Heart left ventricle (tissue), 16 donors: ENCODE measurements around the gene ASZ1. TPM values are rescaled to one million over a fixed set of nuclear protein-coding genes. Genes with fewer than 3 reads are reported as not detected.

Experiments used
- ATAC-seq, 4 donors: fragments of 200-7000 bp; cut with Tn5 transposase; one replicate each; pipeline ENCODE4 v1.9.1; 2020 to 2022; ENCODE audit warnings: moderate library complexity in 4 of 4, mild to moderate bottlenecking in 3 of 4, moderate number of reproducible peaks in 1 of 4
- DNase-seq, 5 donors: peaks; one replicate each; pipeline ENCODE4 v3.0.0-alpha.2; 2020
- H3K27ac ChIP-seq, 12 donors: fragments of 200-600 bp; sonication (generic) in 4 of 12; one replicate each; pipeline versions ENCODE4 v1.5.0 to v1.8.0; 2016 to 2022; ENCODE audit warnings: mild to moderate bottlenecking in 2 of 12
- H3K27me3 ChIP-seq, 9 donors: fragments of 200-600 bp; sonication (generic) in 2 of 9; one replicate each; pipeline versions ENCODE4 v1.5.1 to v1.8.0; 2016 to 2022; ENCODE audit warnings: mild to moderate bottlenecking in 3 of 9
- H3K36me3 ChIP-seq, 9 donors: fragments of 200-600 bp; sonication (generic) in 2 of 9; one replicate each; pipeline versions ENCODE4 v1.5.0 to v1.8.0; 2018 to 2022; ENCODE audit warnings: mild to moderate bottlenecking in 2 of 9
- H3K4me1 ChIP-seq, 12 donors: fragments of 200-600 bp; sonication (generic) in 4 of 12; one replicate each; pipeline versions ENCODE4 v1.5.0 to v1.8.0; 2016 to 2022; ENCODE audit warnings: mild to moderate bottlenecking in 3 of 12
- H3K4me3 ChIP-seq, 12 donors: fragments of 200-600 bp; sonication (generic) in 4 of 12; one replicate each; pipeline versions ENCODE4 v1.5.0 to v1.8.0; 2017 to 2022; ENCODE audit warnings: mild to moderate bottlenecking in 9 of 12, moderate library complexity in 4 of 12
- H3K9me3 ChIP-seq, 12 donors: fragments of 200-600 bp; sonication (generic) in 4 of 12; one replicate each; pipeline versions ENCODE4 v1.5.0 to v1.8.0; 2016 to 2022; ENCODE audit warnings: mild to moderate bottlenecking in 1 of 12
- CTCF ChIP-seq, 12 donors: fragments of 200-600 bp; sonication (generic) in 4 of 12; IDR thresholded peaks; one replicate each; pipeline versions ENCODE4 v1.5.0 to v1.8.0; 2018 to 2022; ENCODE audit warnings: antibody characterized with exemption in 12 of 12, mild to moderate bottlenecking in 5 of 12
- POLR2A ChIP-seq, 2 donors: fragments of 450-650 bp; IDR thresholded peaks; one replicate each; pipeline ENCODE4 v1.6.1; 2017; ENCODE audit warnings: antibody characterized with exemption in 2 of 2, mild to moderate bottlenecking in 2 of 2, moderate library complexity in 2 of 2
- WGBS, 4 donors: extraction: QIAGEN DNeasy Blood & Tissue Kit in 2 of 4; methylation state at CpG; one replicate each; pipeline versions ENCODE4 v1.1.5 to v1.1.7; 2013 to 2018; 5-methylcytosine and 5-hydroxymethylcytosine counted together
- intact Hi-C, 10 donors: fragments of 100-400 bp; cut with DNase I; formaldehyde crosslinking; loops; one replicate each; pipeline versions ENCODE4 v1.11.1 to v1.14.2; 2022
- polyA plus RNA-seq, 2 donors: library from polyadenylated mRNA; stranded (reverse); fragments of 200-250 nt; gene quantifications; one replicate each; pipeline ENCODE4 v1.2.3, GENCODE V29; 2013
- total RNA-seq, 9 donors: library from RNA; depleted of rRNA in 2 of 9; stranded (reverse); fragments of >200 nt in 2 of 9; fragmentation: NEBNext Ultra II Directional in 3 of 9; extraction: Animal tissue kit (Norgen Biotek cat#: 25700) in 3 of 9; gene quantifications; one replicate each; pipeline versions ENCODE4 v1.1.0 to v1.2.4, GENCODE V29; 2016 to 2023
- donor health status: ischemic (EF 13 %, LVEDD 7.1; RV severe dilation, severe dysfunction).
- donor health status: healthy with polysubstance abuse.
- donor health status: DM: no; HTN: yes; CAD: no.
- donor health status: DM: no; HTN: no; CAD: no.
- donor health status: ischemic (EF 25% LVEDD 6.9; RV normal size, moderate dysfunction).
- donor health status: ischemic (EF 25% LVEDD 5.7; RV mildly dilated, moderate dysfunction).
- donor health status: healthy.
- donor health status: DM: yes; HTN: yes; CAD: no.
- donor health status: ischemic (EF 35%, LVEDD 5.7; RV mildly dilated, moderate dysfunction).
- donor health status: nonischemic (EF 11% LVEDD 7.7; RV severe dilation, severe dysfunction).
- donor health status: DM: yes; HTN: yes; CAD: no.
- donor health status: PGD.
- donor health status: ischemic (EF 29% LVEDD 5.4; RV normal size, mild dysfunction).
- donor health status: nonischemic (EF 23%, LVEDD 6.1; RV moderate dilation, normal function).

The ASZ1 gene
- total and polyA plus RNA-seq, 11 donors: not detected

GRCh38 chr7:117448655-117449054 is 21.4 kb upstream of the ASZ1 start:
- DNase-seq (no peak), ATAC-seq (no peak)
- Histone ChIP-seq H3K36me3 (no peaks in the 10 kb centered on the region), H3K27ac (no peak overlapping the region), H3K4me1 (no peaks in the 10 kb centered on the region), H3K9me3 (peaks cover 0 to 21% (median 2%) of the 10 kb centered on the region in 12 donors), H3K27me3 (no peaks in the 10 kb centered on the region), H3K4me3 (no peak overlapping the region)
- TF ChIP-seq CTCF (IDR thresholded peaks at IDR 0.05) (no peak), POLR2A (IDR thresholded peaks at IDR 0.05) (no peak)
- 55 to 75% (median 65%) methylated on average over 2 of the region's 2 CpGs for WGBS, 4 donors
- intact Hi-C loops: no loop called here

- ATAC-seq (no peak), DNase-seq (no peak)
- Histone ChIP-seq H3K4me1 (no peaks in the 10 kb centered on the region), H3K27me3 (no peaks in the 10 kb centered on the region), H3K4me3 (no peak overlapping the region), H3K27ac (no peak overlapping the region), H3K36me3 (no peaks in the 10 kb centered on the region), H3K9me3 (peaks cover 0 to 18% (median 2%) of the 10 kb centered on the region in 12 donors)
- WGBS, 4 donors: 74 to 83% (median 81%) methylated on average over 4 of the region's 4 CpGs
- intact Hi-C loops: no loop called here
- TF ChIP-seq CTCF (IDR thresholded peaks at IDR 0.05): no peak
- TF ChIP-seq POLR2A (IDR thresholded peaks at IDR 0.05): no peak
Measured at GRCh38 chr7:117446220-117446815, 19.0 kb upstream of the ASZ1 start.

- H3K36me3 ChIP-seq: no peaks in the 10 kb centered on the region
- WGBS, 4 donors: 88 to 100% (median 96%) methylated on average over 1 of the region's 1 CpG
- ATAC-seq (no peak), DNase-seq (no peak)
- peaks cover 0 to 11% (median under 1%) of the 10 kb centered on the region in 12 donors for H3K9me3 ChIP-seq
- intact Hi-C loops: no loop called here
- no peaks in the 10 kb centered on the region for H3K4me1 ChIP-seq
- no peak overlapping the region for H3K27ac ChIP-seq
- no peaks in the 10 kb centered on the region for H3K27me3 ChIP-seq
- no peak overlapping the region for H3K4me3 ChIP-seq
- TF ChIP-seq POLR2A (IDR thresholded peaks at IDR 0.05) (no peak), CTCF (IDR thresholded peaks at IDR 0.05) (no peak)
Measured at GRCh38 chr7:117445206-117445605, 17.9 kb upstream of the ASZ1 start.

DNA sequence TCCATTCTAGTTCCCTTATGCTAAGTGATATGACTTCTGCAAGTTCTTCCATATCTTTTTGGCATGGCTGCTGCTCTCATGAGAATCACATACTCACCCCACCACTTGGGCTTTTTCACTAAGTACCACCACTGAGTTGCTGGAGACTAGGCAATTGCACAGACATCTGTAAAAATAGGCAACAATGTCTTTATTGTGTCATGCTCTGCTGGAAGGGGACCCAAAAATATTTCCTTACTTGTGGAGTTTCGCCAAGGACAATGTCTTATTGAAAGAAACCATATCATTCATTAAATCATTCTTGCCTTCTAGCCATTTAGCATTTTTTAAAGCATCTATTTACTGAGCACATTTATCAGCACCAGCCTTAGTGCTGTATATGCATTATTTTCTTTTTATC is 17.4 kb upstream of the ASZ1 start:
- intact Hi-C loops: no loop called here
- Histone ChIP-seq H3K9me3 (peaks cover 0 to 5% (median 0%) of the 10 kb centered on the region in 12 donors), H3K27ac (no peak overlapping the region), H3K4me1 (no peaks in the 10 kb centered on the region), H3K4me3 (no peak overlapping the region), H3K27me3 (no peaks in the 10 kb centered on the region), H3K36me3 (no peaks in the 10 kb centered on the region)
- TF ChIP-seq POLR2A (IDR thresholded peaks at IDR 0.05) (no peak), CTCF (IDR thresholded peaks at IDR 0.05) (no peak)
- WGBS, 4 donors: 66 to 70% (median 68%) methylated on average over 1 of the region's 1 CpG
- DNase-seq (no peak), ATAC-seq (no peak)
